Progenitor cell of endocrine pancreas (in vitro differentiated cells): ENCODE data around the gene RASAL1. TPM values are rescaled to one million over a fixed set of nuclear protein-coding genes. Genes with fewer than 3 reads are reported as not detected.

Experiments used
- DNase-seq: peaks from one replicate; pipeline ENCODE4 v3.0.0; 2021; ENCODE audit warnings: low spot score; ENCODE audit not compliant: unreplicated experiment
- H3K27ac Mint-ChIP-seq: 2 replicates; pipeline ENCODE4 v1.8.0; 2021; ENCODE audit warnings: mild to moderate bottlenecking, moderate library complexity, mixed read lengths
- H3K27me3 Mint-ChIP-seq: 2 replicates; pipeline ENCODE4 v1.8.0; 2021; ENCODE audit warnings: mixed read lengths
- H3K36me3 Mint-ChIP-seq: 2 replicates; pipeline ENCODE4 v1.8.0; 2022; ENCODE audit warnings: mixed read lengths; ENCODE audit not compliant: insufficient read depth
- H3K4me1 Mint-ChIP-seq: 2 replicates; pipeline ENCODE4 v1.8.0; 2021; ENCODE audit warnings: low read depth, mixed read lengths
- H3K4me3 Mint-ChIP-seq: 2 replicates; pipeline ENCODE4 v1.8.0; 2021; ENCODE audit warnings: low read depth, mild to moderate bottlenecking, moderate library complexity, mixed read lengths
- H3K9me3 Mint-ChIP-seq: 2 replicates; pipeline ENCODE4 v1.8.0; 2021; ENCODE audit warnings: low read depth, mixed read lengths
- CTCF ChIP-seq: fragments of 200-600 bp; sonication (generic); IDR thresholded peaks from one replicate; pipeline ENCODE4 v1.5.0; 2021; ENCODE audit warnings: antibody characterized with exemption, mild to moderate bottlenecking; ENCODE audit not compliant: unreplicated experiment
- total RNA-seq: library from RNA; stranded (reverse); gene quantifications from 2 replicates; pipeline ENCODE4 v1.2.1, GENCODE V29; 2021

Gene RASAL1
- total RNA-seq, 1 donor from 2014 or later: 0.46 TPM

- TF ChIP-seq CTCF: no peak
- H3K27ac Mint-ChIP-seq: no peak overlapping the region
- H3K9me3 Mint-ChIP-seq: no peaks in the 10 kb centered on the region
- H3K4me1 Mint-ChIP-seq: no peaks in the 10 kb centered on the region
- H3K27me3 Mint-ChIP-seq: peaks cover 10% of the 10 kb centered on the region
- no peak for DNase-seq
- no peaks in the 10 kb centered on the region for H3K36me3 Mint-ChIP-seq
- no peak overlapping the region for H3K4me3 Mint-ChIP-seq
These were observed 18.7 kb downstream of the RASAL1 start for GRCh38 chr12:113116875-113117274.

DNA sequence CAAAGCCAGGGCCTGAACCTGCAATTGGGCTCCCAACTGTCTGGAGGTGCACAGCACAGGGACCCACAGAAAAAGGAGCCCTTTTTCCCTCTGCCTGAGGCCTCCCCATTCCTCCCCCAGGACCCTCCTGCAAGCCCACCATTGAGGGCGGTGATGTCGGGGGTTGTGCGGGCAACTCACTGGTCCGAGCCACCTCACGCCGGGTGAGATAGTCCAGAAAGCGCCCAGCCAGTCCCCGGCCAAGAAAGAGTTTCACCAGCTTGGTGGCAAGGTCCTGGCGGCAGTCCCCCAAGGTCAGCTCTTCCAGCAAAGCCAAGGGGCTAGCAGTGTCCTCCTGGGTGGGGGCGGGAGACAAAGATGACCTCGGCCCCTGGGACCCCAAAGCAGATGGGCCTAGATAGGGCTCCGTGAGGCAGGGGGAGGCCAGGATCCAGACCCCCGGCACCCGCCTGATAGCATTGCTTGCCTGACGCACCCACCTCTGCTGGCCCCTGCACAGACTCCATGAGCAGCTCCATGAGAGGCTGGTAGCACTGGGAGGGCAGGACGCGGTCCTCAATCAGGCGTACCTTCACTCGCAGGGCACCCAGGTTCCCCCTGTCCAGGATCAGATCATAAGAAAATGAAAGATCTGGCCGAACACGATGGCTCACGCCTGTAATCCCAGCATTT, 20.0 kb downstream of the RASAL1 start:
- no peak for TF ChIP-seq CTCF
- Mint-ChIP-seq H3K27me3 (peaks cover 16% of the 10 kb centered on the region), H3K36me3 (no peaks in the 10 kb centered on the region), H3K27ac (no peak overlapping the region), H3K4me1 (no peaks in the 10 kb centered on the region), H3K9me3 (no peaks in the 10 kb centered on the region), H3K4me3 (no peak overlapping the region)
- no peak for DNase-seq

- Mint-ChIP-seq H3K4me1 (no peaks in the 10 kb centered on the region), H3K36me3 (no peaks in the 10 kb centered on the region), H3K9me3 (no peaks in the 10 kb centered on the region), H3K27ac (no peak overlapping the region), H3K27me3 (peaks cover 24% of the 10 kb centered on the region), H3K4me3 (no peak overlapping the region)
- TF ChIP-seq CTCF: no peak
- no peak for DNase-seq
These were observed 20.9 kb downstream of the RASAL1 start for GRCh38 chr12:113114447-113115178.

DNA sequence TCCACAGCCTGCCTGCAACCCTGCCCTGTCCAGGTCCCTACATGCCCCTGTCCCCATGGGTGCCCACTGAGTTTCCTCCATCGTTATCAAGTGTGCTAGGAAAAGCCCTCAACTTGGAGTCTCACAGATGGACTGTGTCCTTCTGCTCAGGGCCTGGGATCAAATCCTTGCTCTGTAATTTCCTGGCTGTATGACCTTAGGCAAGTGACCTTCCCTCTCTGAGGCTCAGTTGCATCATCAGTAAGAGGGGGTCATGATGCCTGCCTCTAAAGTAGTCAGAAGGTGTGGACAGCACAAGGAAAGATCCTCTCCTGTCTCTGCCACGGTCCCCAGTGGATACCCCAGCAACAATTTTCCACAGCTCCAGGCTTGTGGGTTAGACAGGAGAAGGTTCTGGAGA, 22.2 kb downstream of the RASAL1 start:
- Mint-ChIP-seq H3K27ac (no peak overlapping the region), H3K4me3 (no peak overlapping the region), H3K9me3 (no peaks in the 10 kb centered on the region), H3K4me1 (no peaks in the 10 kb centered on the region), H3K27me3 (peaks cover 31% of the 10 kb centered on the region), H3K36me3 (no peaks in the 10 kb centered on the region)
- TF ChIP-seq CTCF: no peak
- no peak for DNase-seq

DNA sequence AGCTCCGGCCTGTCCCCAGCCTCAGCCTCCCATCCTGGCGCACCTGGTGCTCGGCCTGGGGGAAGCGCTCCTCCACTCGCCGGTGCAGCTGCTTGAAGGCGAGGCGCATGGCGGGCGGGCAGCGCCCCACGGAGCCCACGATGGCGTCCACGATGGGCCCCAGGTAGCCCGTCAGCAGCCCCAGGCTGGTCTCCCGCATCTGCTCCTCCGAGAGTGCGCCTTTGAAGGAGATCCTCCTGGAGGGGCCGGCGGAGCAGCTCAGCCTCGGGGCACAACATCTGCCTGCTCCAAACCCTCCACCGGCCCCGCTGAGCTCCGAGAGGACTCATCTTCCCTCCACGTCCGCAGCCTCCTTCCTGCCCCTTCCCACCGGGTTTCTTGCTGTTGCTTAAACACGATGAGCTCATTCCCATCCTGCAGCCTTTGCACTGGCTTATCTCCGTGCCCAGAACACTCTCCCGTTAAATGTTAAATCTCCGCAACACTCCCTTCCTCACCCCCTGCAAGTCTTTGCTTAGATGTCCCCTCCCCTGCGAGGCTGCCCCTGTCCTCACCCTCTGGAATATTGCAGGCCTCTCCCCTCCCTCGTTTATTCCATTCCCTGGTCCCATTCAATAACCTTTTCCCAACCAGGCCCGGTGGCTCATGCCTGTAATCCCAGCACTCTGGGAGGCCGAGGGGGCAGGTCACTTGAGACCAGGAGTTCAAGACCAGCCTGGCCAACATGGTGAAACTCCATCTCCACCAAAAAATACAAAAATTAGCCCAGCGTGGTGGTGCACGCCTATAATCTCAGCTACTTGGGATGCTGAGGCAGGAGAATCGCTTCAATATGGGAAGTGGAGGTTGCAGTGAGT, 23.3 kb downstream of the RASAL1 start:
- no peak for DNase-seq
- H3K4me1 Mint-ChIP-seq: no peaks in the 10 kb centered on the region
- TF ChIP-seq CTCF: no peak
- no peak overlapping the region for H3K4me3 Mint-ChIP-seq
- H3K36me3 Mint-ChIP-seq: no peaks in the 10 kb centered on the region
- H3K27ac Mint-ChIP-seq: no peak overlapping the region
- H3K9me3 Mint-ChIP-seq: no peaks in the 10 kb centered on the region
- H3K27me3 Mint-ChIP-seq: peaks cover 38% of the 10 kb centered on the region
